ENCODE data around the gene UBL4B. TPM values are rescaled to one million over a fixed set of nuclear protein-coding genes. Genes with fewer than 3 reads are reported as not detected.

UBL4B gene
- total and polyA plus RNA-seq, 9 of the 15 experiments (the other 6 are each of a cell fraction or from before 2014, with no cell fraction given), result not detected

DNA sequence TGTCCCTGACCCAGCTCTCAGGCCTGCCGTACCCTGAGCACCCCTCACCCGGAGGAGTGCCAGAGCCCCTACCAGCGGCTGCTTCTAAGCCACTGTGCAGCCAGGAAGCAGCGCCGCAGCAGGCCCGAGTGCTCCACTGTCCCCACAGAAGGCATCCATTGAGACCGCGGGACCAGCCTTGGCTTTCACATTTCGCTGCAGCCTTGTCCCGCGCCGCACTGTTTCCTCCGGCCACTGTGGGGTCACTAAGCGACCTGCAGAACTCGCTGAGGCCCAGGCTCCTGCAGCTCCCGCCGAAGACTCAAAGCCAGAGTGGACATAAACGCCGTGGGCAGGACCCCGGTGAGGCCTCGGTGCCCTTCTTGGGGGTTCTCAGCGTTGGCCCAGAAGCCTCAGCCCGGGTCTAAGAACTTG lies 44.8 kb upstream of the UBL4B start:
- no peak for ATAC-seq
- no peaks in the 10 kb centered on the region for H3K9me1 ChIP-seq (ENCODE audit: control insufficient read depth, insufficient read depth, low read length)
- ChIA-PET CTCF (ENCODE audit: low intra/inter-chr PET ratio) (no interaction called here), POLR2A (interaction anchor here (1.2 to 1.6 kb wide), 2 partner anchors 10 to 32 kb away, joined by 3 to 5 read pairs; partner anchors contain the start of gene STRIP1)
- no TSS peak for BruUV-seq (replicated peaks)
- peaks cover 8% of the 10 kb centered on the region; the same call in 1 of the 2 replicates for H4K20me1 ChIP-seq (replicated peaks; ENCODE audit: control insufficient read depth, insufficient read depth, low read length)
- no peak for FAIRE-seq
- H3K79me2 ChIP-seq (ENCODE audit: control insufficient read depth, insufficient read depth, low read length), result no peaks in the 10 kb centered on the region
- no peak overlapping the region for H3K4me3 ChIP-seq
- peaks cover 7 to 23% of the 10 kb centered on the region in 2 experiments; a peak in 4 of 5 replicates for H3K27me3 ChIP-seq (ENCODE audit: control insufficient read depth in 2 of 2, insufficient read depth in 2 of 2, low read length in 2 of 2)
- no peak for DNase-seq (ENCODE audit: extremely low read depth in 1 of 4, low spot score in 3 of 4)
- H3K36me3 ChIP-seq (ENCODE audit: control insufficient read depth, insufficient read depth, low read length), result no peaks in the 10 kb centered on the region
- in situ Hi-C loops (cut with MboI), result no loop called here
- H3K27ac ChIP-seq (ENCODE audit: extremely low read depth, low read depth, low read length), result no peak overlapping the region
- WGBS (ENCODE audit: insufficient coverage, low coverage, missing lambda C conversion rate), result 49% methylated on average over 23 of the region's 23 CpGs
- H3K9me3 ChIP-seq (replicated peaks; ENCODE audit: control insufficient read depth, insufficient read depth, low read depth, low read length), result no peaks in the 10 kb centered on the region
- intact Hi-C loops (cut with micrococcal nuclease), result no loop called here
- no peak overlapping the region for H2AFZ ChIP-seq (ENCODE audit: low read depth, low read length)
- no peak overlapping the region for H3K4me2 ChIP-seq (ENCODE audit: insufficient read depth, low read length)
- peaks cover 4 to 8% of the 10 kb centered on the region in 2 experiments; a peak in 1 of 5 replicates for H3K4me1 ChIP-seq (replicated peaks in 1 of 2; ENCODE audit: control insufficient read depth in 2 of 2, insufficient read depth in 2 of 2, low read length in 2 of 2)
- H3K9ac ChIP-seq (ENCODE audit: insufficient read depth in 1 of 2, low read depth in 2 of 2, low read length in 2 of 2), result no peak overlapping the region
- TF ChIP-seq, protein P1, sequence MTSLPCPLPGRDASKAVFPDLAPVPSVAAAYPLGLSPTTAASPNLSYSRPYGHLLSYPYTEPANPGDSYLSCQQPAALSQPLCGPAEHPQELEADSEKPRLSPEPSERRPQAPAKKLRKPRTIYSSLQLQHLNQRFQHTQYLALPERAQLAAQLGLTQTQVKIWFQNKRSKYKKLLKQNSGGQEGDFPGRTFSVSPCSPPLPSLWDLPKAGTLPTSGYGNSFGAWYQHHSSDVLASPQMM (CRISPR knock-in tag; IDR thresholded peaks at IDR 0.05), result no peak
- TF ChIP-seq RFX5 (IDR thresholded peaks at IDR 0.05; ENCODE audit: low read depth, low read length), result no peak
- TF ChIP-seq MTF1 (CRISPR knock-in tag; IDR thresholded peaks at IDR 0.05; ENCODE audit: borderline replicate concordance), result no peak
- no peak for TF ChIP-seq MCM3 (IDR thresholded peaks at IDR 0.05)
- TF ChIP-seq ZKSCAN8 (CRISPR knock-in tag; IDR thresholded peaks at IDR 0.05), result no peak
- TF ChIP-seq E2F4 (CRISPR knock-in tag; IDR thresholded peaks at IDR 0.05; ENCODE audit: low read depth), result no peak
- TF ChIP-seq ZNF165 (CRISPR knock-in tag; IDR thresholded peaks at IDR 0.05; ENCODE audit: borderline replicate concordance), result no peak
- no peak for TF ChIP-seq CLOCK (CRISPR knock-in tag; IDR thresholded peaks at IDR 0.05; ENCODE audit: borderline replicate concordance)
- no peak for TF ChIP-seq POLR2H (tag; IDR thresholded peaks at IDR 0.05; ENCODE audit: low read depth)
- TF ChIP-seq, protein P2, sequence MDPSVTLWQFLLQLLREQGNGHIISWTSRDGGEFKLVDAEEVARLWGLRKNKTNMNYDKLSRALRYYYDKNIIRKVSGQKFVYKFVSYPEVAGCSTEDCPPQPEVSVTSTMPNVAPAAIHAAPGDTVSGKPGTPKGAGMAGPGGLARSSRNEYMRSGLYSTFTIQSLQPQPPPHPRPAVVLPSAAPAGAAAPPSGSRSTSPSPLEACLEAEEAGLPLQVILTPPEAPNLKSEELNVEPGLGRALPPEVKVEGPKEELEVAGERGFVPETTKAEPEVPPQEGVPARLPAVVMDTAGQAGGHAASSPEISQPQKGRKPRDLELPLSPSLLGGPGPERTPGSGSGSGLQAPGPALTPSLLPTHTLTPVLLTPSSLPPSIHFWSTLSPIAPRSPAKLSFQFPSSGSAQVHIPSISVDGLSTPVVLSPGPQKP (CRISPR knock-in tag; IDR thresholded peaks at IDR 0.05), result no peak
- TF ChIP-seq CREM (IDR thresholded peaks at IDR 0.05; ENCODE audit: low read depth), result no peak
- TF ChIP-seq ZNF717 (CRISPR knock-in tag; IDR thresholded peaks at IDR 0.05), result no peak
- no peak for TF ChIP-seq PRMT5 (CRISPR knock-in tag; IDR thresholded peaks at IDR 0.05)
- no peak for TF ChIP-seq GTF2F1 (IDR thresholded peaks at IDR 0.05; ENCODE audit: low read depth, low read length)
- TF ChIP-seq SMAD3 (CRISPR knock-in tag; conservative IDR thresholded peaks at IDR 0.05), result no peak
